GM13977 (cell line): ENCODE measurements around the gene PLEKHH3.
"Not testable (repeated sequence)": the region's sequence is repeated elsewhere in the genome, so short reads cannot be mapped to it uniquely, and the experiment has no call there.

ENCODE experiments used
- DNase-seq: peaks from one replicate; pipeline ENCODE4 v3.0.0; 2012; ENCODE audit warnings: low spot score
- in situ Hi-C: fragments of 300-500 bp; cut with MboI; formaldehyde crosslinking; loops from one replicate; pipeline ENCODE4 v1.12.0; 2022; ENCODE audit warnings: low sequenced_read_pairs, low pct_unique_long_range_greater_than_20kb, mixed read lengths, inconsistent platforms; ENCODE audit not compliant: unreplicated experiment
- TF ChIP-seq, protein P1 (sequence below): IDR thresholded peaks from 2 replicates; pipeline ENCODE4 v1.5.1; 2012; ENCODE audit warnings: mild to moderate bottlenecking, control low read depth; ENCODE audit not compliant: insufficient read depth; ENCODE audit errors: extremely low read depth, missing control alignments

The PLEKHH3 gene

DNA sequence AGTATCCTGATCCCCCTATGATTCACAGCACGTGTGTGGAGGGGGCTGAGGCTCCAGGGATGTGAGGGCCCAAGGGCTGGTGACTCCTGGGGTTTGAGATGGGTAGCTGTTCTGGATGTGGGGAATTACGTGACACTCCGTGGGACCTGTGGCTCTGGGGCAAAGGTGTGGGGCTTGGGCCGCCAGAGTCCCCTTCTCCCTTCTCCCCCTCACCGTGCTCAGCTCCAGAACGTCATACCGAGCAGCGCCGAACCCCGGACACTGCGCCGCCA lies 7.2 kb downstream of the PLEKHH3 start:
- DNase-seq = no peak
- TF ChIP-seq, protein P1, sequence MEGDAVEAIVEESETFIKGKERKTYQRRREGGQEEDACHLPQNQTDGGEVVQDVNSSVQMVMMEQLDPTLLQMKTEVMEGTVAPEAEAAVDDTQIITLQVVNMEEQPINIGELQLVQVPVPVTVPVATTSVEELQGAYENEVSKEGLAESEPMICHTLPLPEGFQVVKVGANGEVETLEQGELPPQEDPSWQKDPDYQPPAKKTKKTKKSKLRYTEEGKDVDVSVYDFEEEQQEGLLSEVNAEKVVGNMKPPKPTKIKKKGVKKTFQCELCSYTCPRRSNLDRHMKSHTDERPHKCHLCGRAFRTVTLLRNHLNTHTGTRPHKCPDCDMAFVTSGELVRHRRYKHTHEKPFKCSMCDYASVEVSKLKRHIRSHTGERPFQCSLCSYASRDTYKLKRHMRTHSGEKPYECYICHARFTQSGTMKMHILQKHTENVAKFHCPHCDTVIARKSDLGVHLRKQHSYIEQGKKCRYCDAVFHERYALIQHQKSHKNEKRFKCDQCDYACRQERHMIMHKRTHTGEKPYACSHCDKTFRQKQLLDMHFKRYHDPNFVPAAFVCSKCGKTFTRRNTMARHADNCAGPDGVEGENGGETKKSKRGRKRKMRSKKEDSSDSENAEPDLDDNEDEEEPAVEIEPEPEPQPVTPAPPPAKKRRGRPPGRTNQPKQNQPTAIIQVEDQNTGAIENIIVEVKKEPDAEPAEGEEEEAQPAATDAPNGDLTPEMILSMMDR = no peak
- in situ Hi-C loops = loop anchor here (10.0 kb wide), 1 partner anchor 55 kb away; no protein-coding TSS in a partner anchor

DNA sequence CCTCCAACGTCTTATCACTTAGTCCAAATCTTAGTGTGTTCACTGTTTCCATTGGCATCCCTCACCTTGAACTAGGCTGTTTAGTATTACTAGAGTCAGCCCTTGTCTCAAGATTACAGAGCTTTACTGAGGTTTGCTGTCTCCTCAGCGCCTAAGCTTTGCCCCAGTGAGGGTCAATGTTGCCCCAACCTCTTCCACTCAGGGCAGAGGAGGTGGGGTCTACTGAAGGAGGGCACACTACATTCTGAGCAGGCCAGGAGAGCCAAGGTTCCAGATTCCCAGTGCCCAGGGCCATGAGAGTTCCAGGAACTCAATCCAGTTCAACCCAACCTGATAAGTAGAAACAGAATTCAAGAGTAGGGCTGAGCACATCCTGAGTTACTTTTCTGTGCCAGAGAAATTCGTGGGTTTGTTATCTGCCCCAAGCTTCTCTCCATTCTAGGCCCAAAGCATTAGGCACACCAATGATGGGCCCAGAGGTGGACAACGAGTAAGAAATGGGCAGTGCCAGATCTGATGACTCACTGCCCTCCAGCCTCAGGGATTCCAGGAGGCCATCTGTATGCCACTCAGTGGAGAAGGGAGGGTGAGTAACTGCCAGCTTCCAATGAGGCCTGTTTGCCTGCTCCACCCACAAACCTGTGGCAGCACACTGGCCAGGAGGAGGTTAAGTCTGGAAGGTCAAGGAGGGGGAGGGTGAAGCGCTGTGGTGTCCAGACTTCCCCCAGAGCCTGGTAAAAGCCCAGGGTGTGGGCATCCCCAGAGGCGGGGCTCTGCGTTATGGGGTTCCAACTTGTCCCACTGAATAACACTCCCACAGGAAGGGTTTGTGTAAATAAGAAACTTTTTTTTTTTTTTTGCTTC lies 9.5 kb downstream of the PLEKHH3 start:
- TF ChIP-seq, protein P1 = no peak
- DNase-seq = no peak
- in situ Hi-C loops = loop anchor here (10.0 kb wide), 1 partner anchor 53 kb away; no protein-coding TSS in a partner anchor

DNA sequence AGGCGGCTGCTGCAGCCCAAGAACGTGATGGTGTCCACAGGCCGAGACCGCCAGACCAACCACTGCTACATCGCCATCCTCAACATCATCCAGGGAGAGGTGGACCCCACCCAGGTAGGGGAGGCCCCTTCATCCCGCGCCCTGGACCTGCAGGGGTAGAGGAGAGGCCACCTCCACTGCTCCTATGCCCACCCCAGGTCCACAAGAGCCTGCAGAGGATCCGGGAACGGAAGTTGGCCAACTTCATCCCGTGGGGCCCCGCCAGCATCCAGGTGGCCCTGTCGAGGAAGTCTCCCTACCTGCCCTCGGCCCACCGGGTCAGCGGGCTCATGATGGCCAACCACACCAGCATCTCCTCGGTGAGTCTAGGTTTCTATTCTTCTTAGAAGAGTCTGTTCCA lies 10.7 kb downstream of the PLEKHH3 start:
- not testable (repeated sequence) for DNase-seq
- in situ Hi-C loops = loop anchor here (10.0 kb wide), 1 partner anchor 51 kb away; no protein-coding TSS in a partner anchor

DNA sequence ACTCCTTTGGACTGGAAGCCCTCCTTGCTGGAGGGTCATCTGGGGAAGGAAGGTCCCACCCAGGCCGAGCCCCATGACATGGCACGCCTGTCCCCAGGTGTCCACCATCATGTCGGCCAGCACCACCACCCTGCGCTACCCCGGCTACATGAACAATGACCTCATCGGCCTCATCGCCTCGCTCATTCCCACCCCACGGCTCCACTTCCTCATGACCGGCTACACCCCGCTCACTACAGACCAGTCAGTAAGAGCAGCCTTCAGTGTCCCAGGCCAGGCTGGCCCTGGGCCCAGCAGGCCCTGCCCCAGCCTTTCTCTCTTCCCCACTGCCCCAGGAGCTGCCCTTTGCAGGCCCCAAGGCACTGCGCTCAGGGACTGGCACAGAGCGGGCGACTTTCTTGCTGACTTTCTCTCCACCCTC lies 11.2 kb downstream of the PLEKHH3 start:
- DNase-seq = no peak
- TF ChIP-seq, protein P1 = no peak
- in situ Hi-C loops = loop anchor here (10.0 kb wide), 1 partner anchor 51 kb away; no protein-coding TSS in a partner anchor

DNA sequence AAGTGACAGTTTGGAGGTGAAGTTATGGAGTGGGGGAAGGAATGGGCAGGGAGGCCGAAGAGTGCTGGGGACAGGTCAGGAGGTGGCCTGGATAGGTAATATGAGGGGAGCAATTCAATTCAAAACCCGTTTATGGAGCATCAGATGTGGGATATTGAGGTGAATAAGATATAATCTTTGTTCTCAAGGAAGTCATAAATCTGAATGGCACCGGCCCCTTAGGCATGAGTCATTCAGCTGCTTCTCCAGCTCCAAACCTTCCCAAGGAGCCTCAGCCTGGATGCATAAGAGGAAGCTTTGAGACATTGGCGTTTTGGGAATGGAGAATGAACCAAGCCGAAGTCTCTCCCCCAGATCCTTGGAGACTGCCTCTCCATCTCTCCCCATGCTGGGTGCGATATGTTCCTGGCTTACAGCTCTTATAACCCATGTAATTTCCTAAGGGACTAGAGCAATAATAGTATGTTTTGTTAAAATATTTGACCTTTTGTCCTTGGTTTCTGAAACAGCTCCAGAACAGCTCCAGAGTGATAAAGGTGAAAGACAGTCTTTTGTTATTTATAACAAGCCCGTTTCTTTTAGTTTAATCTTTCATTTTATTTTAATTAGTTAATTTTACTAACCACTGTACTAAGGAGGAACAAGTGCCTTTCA lies 16.0 kb downstream of the PLEKHH3 start:
- TF ChIP-seq, protein P1 = no peak
- peak; percentile 9 for DNase-seq

DNA sequence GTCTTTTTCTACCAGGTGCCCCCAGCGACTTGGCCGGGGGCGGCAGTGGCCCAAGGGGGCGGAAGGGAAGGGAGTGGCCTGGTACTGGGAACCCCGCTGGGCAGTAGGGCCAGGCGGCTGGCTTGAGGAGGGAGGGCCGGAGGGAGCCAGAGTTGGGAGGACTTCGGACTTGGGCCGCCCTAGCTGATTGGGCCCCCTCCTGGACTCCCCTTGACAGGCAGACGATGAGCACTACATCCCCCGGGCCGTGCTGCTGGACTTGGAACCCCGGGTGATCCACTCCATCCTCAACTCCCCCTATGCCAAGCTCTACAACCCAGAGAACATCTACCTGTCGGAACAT lies 16.9 kb downstream of the PLEKHH3 start:
- in situ Hi-C loops = loop anchor here (10.0 kb wide), 1 partner anchor 45 kb away; no protein-coding TSS in a partner anchor
- not testable (repeated sequence) for DNase-seq

More for the DNA sequence above, 16.0 kb downstream of the PLEKHH3 start:
- in situ Hi-C loops = loop anchor here (10.0 kb wide), 1 partner anchor 46 kb away; no protein-coding TSS in a partner anchor

DNA sequence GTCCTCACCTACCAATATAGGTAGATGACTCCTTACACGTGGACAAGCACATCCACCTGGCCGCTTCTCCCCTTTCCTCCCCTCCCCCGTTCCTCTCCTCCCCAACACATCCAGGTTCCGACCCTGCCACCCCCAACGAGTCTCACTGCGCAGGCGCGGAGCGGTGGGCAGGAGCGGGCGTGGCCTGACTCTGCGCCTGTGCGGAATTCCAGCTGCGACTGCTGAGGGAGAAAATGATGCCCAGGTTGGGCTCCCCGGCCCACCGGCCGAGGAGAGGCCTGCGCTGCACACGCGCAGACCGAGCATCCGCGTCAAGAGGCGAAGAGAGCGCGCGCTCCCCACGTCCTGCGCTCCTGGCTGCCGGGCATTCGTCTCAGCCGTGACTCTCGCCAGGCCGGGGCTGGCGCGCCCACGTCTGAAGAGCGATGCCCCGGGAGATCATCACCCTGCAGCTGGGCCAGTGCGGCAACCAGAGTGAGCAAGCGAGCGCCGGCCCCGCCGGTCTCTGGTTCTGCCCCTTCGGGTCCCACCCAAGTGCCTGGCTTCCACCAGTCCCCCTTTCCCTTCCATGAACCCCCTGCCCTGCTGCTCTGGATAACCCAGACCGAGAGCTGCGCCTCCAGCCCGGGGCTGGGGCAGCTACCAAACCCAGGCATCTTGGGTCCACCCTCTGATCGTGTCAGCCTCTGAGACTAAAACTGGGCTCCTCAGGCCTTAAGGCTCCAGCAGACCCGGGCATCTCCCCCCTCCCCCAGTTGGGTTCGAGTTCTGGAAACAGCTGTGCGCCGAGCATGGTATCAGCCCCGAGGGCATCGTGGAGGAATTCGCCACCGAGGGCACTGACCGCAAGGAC lies 17.5 kb downstream of the PLEKHH3 start, which contains the start of gene TUBG2:
TUBG2 (plus strand) TSS at position 206 of the 853 bp plus-strand sequence; CDS start at position 426, 220 bp downstream.
- in situ Hi-C loops = no loop called here
- peak; percentile 88 for DNase-seq
- TF ChIP-seq, protein P1 = no peak
